Esophagus mucosa (tissue), 1 donor: Measurements from ENCODE around the gene DUSP5. TPM values are rescaled to one million over a fixed set of nuclear protein-coding genes. Genes with fewer than 3 reads are reported as not detected.
A peak's percentile ranks its signal among the peaks of the same experiment; 100 is the strongest.
"Not testable (repeated sequence)": the region's sequence is repeated elsewhere in the genome, so short reads cannot be mapped to it uniquely, and the experiment has no call there.

ENCODE experiments used
- ATAC-seq: fragments of 200-7000 bp; cut with Tn5 transposase; one replicate; pipeline ENCODE4 v1.9.1; 2020
- total RNA-seq: library from RNA; stranded (reverse); gene quantifications from one replicate; pipeline ENCODE4 v1.2.4, GENCODE V29; 2023
- donor health status: DM: yes; HTN: yes; CAD: no.

Gene DUSP5, protein sequence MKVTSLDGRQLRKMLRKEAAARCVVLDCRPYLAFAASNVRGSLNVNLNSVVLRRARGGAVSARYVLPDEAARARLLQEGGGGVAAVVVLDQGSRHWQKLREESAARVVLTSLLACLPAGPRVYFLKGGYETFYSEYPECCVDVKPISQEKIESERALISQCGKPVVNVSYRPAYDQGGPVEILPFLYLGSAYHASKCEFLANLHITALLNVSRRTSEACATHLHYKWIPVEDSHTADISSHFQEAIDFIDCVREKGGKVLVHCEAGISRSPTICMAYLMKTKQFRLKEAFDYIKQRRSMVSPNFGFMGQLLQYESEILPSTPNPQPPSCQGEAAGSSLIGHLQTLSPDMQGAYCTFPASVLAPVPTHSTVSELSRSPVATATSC
- 26.8 TPM for total RNA-seq

- peak; percentile 93 for ATAC-seq
Measured at GRCh38 chr10:110497438-110498086, at the start of gene DUSP5. Gene DUSP5, plus strand, starts transcription at chr10:110497907. Its CDS starts 215 bp downstream, at chr10:110498122.

DNA sequence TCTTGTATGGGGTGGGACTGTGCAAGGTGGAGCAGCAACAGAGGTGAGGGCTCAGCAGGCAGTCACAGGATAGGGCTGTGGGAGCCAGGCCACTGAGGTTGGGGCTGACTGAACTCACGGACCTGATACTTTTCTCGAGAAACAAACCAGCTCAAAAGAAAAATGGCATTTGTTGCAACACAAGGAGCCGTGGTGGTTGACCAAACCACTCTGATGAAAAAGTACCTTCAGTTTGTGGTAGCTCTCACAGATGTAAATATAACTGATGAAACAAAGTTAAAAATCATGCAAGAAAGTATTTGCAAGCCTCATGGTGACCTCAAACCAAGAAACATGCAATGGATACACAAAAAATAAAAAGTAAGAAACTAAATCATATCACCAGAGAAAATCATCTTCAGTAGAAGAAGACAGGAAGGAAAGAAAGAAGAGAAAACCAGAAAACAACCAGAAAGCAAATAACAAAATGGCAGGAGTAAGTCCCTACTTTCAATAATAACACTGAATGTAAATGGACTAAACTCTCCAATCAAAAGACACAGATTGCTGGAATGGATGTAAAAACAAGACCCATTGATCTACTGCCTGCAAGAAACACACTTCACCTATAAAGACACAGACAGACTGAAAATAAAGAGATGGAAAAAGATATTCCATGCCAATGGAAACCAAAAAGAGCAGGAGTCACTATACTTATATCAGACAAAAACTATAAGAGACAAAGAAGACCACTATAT lies 48.9 kb upstream of the DUSP5 start:
- ATAC-seq: no peak

DNA sequence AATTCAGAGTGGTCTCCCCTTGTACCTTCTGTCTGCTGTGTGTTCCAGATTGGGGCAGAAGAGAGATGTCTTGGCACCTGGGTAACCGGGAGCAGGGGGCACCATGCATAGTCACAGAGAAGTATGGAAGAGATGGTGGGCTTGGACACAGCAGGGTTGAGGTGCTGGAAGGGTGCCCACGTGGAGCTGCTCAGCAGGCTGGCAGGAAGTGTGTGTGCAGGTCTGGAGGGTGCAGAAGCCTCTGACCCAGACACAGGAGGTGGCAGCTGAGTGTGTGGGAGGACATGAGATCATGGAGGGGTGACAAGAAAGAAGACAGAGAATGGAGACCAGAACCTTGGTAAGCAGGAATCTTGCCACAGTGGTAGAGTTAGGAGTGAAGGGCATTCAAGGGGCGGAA lies 42.3 kb upstream of the DUSP5 start:
- no peak for ATAC-seq

DNA sequence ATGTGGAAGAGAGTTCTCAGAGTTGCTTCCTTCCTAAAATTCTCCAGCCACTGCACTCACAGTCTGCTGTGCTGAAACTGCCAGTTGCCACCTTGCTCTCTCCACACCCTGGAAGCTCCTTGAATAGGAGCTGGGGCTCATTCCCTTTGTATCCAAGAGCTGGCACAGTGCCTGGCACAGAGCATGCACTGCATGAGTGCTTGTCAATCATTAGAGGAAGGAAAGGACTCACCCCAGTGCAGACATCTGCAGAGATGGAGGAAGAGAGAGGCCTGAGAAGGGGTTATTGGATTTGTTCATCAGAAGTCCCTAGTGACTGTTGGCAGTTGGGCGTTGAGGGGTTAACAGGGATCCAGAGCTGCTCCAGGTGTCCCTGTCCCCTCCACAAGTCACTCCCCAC lies 41.7 kb upstream of the DUSP5 start:
- peak; percentile 39 for ATAC-seq

DNA sequence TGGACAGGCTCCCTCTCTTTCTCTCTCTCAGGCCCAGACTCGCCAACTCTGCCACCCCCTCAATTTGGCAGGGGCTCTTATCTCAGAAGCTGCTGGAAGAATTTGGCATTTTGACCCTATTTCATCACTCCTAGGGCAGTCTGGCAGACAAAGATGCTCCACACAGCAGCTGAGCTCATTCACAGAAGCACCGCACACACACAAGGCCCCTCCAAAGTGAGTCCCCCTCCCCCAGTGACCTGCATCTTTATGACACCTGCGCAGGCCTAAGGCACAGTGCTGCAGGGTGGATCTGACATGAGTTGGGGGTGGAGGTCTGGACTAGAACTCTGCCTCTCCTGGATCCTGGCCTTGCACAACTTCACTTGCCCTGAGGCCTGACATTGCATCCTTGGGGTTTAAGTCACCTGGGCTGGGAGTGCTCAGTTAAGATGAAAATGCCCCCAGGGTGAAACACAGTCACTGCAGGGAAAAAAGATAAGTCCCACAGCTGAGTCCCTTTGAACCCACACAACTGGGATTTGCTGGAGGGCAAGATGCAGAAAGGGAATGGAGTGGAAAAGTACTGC lies 41.1 kb upstream of the DUSP5 start:
- ATAC-seq: no peak

DNA sequence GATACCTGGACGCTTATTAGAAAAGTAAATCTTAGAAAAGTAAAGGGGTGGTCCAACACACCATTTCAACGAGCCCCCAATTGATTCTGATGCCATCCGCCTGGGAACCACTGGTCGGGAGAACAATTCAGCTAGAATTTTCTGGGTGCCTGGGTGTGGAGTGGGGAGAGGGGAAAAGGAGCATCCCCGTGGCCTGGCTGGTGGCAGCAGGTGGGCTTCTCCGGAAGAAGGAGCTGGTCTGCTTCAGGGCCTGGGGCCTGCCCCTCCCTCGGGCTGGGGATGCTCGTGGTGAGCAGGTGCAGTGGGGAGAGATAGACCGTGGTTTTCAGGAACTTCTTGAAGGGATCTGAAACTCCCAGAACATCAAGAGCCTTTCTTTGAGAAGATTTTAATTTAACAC lies 39.9 kb upstream of the DUSP5 start:
- no peak for ATAC-seq

DNA sequence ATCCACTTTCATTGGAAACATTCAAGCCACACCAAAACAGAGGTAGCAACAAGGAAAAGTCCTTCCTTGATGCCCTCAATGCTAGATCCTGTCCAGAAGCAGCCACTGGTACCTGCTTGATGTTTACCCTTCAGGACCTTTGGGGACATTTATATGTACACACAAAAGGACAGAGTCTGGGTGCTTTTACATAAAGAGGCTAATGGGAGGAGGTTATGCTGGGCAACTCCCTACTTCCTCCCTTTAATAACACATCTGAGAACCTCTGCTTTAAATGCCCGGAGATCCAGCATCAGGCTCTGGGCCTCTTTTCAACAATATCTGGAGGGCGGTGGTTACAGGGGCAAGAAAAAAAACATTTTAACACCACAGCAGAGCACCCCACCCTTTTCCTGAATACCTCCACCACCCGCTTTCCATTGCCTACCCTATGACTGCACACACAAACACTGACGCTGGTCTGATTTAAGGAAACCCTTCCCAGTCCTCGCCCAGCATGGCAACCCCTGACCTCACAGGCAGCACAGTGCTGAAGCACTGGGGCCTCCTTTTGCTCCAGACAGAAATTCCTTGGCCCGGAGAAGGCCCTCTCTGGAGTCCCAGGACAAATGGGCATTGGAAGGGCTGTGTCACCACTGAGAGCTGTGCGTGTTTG lies 39.3 kb upstream of the DUSP5 start:
- ATAC-seq: peak; percentile 23

GRCh38 chr10:110459600-110459999 lies 38.1 kb upstream of the DUSP5 start:
- no peak for ATAC-seq

DNA sequence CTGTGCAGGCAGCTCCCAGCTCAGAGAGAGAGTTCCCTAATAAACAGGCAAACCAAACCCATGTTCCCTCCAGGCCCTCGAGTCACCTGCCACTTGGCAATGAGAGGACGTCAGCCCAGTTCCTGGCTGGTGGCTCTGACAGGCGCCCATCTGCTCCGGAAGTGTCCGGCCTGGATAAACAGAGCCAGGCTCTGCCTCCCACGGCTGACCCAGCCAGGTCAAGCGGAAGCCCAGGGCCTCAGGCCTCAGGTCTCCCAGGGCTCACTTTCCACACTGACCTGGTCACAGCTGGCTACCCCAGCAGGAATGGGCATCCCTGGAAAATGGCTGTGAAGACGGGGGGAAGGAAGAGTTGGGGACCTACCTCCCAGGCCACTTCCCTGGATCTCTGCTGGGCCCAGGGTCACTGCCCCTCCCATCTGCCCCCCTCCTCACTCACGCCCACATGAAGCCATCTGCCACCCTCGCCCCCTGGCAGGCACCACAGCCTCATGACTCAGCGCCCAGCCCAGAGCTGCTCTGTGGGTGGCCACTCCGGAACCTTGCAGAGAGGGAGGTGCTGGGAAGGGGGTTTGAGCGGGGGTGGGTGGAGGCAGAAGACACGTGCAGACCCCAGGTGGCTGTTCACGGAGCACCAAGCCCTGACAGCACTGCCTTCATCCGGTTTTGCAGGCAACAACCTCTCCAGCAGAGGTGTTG lies 37.4 kb upstream of the DUSP5 start:
- ATAC-seq: peak; percentile 42

- ATAC-seq: peak; percentile 7
Measured at GRCh38 chr10:110461088-110461487, 36.6 kb upstream of the DUSP5 start.

GRCh38 chr10:110461530-110461929 lies 36.2 kb upstream of the DUSP5 start:
- no peak for ATAC-seq

DNA sequence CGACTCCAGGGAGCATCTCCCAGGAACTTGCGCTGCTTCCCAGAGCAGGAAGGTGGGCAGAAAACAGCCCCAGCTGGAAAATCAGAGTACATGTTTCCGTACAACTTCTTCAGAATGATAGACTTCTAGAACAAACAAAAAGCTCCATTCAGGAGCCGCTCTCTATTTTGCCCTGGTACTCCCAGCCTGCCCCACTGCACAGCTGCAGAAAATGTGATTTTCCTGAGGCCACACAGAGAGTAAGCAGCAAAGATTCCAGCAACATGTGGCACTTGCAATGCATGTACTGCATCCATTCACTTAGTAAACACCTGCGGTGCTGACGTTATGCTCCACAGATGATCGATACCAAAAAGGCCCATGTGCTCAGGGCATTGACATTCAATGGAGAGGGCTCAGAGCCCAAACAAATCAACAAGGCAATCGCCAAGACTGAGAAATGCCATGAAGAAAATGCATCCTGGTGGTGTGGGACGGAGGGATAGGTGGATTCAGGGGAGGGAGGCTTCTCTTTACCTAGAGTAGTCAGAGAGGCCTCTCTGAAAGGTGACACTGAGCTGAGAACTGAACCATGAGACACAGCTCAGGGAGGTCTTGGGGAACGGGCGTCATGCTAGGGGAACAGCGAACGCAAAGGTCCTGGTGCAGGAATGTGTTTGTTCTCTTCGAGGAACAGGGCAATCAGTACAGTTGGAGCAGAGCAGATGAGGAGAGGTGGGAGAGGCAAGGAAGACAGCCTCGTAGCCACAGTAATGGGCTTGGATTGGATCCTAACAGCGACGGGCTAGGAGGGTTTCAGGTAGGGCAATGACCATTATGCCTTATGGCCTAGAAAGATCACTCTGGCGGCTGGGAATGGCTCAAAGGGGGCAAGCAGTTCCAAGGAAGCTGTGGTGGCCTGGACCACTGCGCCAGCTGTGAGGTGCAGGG lies 35.3 kb upstream of the DUSP5 start:
- ATAC-seq: no peak

DNA sequence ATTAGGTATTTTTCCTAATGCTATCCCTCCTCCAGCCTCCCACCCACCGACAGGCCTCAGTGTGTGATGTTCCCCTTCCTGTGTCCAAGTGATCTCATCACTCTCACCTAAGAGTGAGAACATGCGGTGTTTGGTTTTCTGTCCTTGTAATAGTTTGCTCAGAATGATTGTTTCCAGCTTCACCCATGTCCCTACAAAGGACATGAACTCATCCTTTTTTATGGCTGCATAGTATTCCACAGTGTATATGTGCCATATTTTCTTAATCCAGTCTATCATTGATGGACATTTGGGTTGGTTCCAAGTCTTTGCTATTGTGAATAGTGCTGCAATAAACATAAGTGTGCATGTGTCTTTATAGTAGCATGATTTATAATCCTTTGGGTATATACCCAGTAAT lies 29.4 kb upstream of the DUSP5 start:
- not testable (repeated sequence) for ATAC-seq

GRCh38 chr10:110470541-110470940 lies 27.2 kb upstream of the DUSP5 start:
- ATAC-seq: not testable (repeated sequence)

DNA sequence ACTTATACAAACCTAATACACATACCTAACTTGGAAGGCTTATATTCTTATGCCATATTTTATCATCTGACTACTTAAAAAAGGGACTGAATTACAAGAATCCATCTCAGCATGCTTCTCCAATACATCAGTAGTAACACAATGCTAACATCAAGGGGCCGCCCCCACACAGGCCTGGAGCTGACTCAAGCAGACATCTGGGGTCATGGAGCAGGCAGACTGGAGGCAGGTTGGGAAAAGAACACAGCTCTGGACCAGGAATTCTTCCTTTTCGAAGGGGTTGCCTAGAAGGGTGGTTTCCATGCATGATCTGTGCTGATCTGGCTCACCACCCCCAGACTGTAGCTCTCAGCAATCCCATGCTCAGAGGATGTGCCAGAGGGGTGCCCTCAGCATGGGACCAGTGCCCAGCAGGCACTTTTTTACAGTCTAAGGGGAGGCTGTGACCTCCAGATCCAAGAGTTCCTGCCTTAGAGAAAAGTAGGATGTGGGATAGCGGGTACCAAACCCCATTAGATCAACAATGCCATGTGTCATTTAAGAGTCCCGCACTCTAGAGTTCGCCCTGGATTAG lies 26.1 kb upstream of the DUSP5 start:
- ATAC-seq: no peak

GRCh38 chr10:110474017-110474416 lies 23.7 kb upstream of the DUSP5 start:
- no peak for ATAC-seq

- ATAC-seq: no peak
Measured at GRCh38 chr10:110474826-110475225, 22.9 kb upstream of the DUSP5 start.

DNA sequence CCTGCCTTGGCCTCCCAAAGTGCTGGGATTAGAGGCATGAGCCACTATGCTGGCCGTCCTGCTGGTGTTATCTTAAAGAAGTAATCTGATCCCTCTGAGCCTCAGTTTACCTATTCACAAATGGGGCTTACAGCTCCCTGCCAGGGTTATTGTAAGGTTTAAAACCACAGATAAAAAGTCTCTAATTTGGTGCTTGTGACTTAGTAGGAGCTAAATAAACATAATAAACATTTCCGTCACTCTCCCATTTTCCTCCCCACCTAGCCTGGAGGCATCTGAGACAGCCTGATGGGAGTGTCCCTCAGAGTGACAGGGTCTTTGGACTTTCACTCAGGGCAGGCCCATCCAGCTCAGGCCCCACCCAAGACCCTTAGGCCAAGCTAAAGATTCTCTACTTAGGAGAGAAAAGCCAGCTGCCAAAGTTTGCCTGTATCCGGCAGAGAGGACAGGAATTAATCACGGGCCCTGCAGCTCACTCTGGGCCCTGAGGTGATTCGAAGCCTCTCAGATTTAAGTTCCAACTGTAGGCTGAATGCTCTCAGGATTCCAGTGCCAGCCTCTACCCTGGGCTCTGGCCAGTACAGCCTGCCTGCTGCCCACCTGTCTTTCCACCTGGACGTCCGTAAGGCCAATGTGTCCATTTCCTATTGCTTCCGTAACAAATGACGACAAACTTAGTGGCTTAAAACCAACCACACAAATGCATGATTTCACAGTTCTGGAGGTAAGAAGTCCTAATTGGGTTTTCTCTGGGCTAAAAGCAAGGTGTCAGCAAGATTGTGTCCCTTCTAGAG lies 21.8 kb upstream of the DUSP5 start:
- no peak for ATAC-seq

DNA sequence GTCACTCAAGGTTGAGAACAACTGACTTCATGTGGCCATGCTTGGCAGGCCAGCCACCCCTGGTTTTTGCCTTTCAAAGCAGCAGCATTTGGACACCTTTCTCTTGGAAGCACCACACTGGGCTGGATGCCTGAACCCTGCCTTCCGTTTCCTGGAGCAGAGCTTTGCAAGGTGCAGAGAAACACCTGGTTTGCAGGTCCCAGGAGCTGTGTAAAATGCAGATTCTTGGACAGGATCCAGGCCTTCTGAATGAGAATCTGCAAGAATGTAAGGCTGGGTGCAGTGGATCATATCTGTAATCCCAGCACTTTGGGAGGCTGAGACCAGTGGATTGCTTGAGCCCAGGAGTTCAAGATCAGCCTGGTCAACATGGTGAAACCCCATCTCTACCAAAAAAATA lies 18.0 kb upstream of the DUSP5 start:
- no peak for ATAC-seq

DNA sequence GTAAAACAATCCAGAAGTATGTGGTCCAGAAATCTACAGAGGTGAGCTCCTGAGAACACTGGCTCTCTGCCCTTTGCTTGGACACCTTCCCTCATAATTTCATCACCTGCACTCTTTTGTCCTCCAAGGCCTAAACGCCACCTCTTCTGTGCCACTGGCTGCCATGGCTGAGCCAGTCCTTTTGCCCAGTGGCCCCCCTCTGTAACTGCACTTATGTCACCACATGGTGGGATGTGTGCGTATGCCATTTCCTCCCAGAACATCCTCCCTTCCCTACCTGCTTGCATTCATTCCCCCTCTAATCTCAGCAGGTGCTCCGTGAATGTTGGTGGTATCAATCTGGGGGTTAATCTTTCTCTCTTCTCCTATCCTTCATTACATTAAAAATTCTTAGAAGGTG lies 17.3 kb upstream of the DUSP5 start:
- ATAC-seq: no peak
